ENCODE data around the gene DGKI. TPM values are rescaled to one million over a fixed set of nuclear protein-coding genes. Genes with fewer than 3 reads are reported as not detected.

DGKI gene
- total and polyA plus RNA-seq, 2 of the 13 experiments (the other 11 are each of a cell fraction or from before 2014, with no cell fraction given) = 0.09 to 0.17 TPM

GRCh38 chr7:137423321-137423720 is 423.5 kb downstream of the DGKI start:
- TF ChIP-seq, protein P1, sequence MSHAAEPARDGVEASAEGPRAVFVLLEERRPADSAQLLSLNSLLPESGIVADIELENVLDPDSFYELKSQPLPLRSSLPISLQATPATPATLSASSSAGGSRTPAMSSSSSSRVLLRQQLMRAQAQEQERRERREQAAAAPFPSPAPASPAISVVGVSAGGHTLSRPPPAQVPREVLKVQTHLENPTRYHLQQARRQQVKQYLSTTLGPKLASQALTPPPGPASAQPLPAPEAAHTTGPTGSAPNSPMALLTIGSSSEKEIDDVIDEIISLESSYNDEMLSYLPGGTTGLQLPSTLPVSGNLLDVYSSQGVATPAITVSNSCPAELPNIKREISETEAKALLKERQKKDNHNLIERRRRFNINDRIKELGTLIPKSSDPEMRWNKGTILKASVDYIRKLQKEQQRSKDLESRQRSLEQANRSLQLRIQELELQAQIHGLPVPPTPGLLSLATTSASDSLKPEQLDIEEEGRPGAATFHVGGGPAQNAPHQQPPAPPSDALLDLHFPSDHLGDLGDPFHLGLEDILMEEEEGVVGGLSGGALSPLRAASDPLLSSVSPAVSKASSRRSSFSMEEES (CRISPR knock-in tag; IDR thresholded peaks at IDR 0.05) = no peak
- TF ChIP-seq JUN (CRISPR knock-in tag; IDR thresholded peaks at IDR 0.05) = no peak
- DNase-seq (ENCODE audit: low spot score) (no peak), FAIRE-seq (no peak), ATAC-seq (no peak)
- Histone ChIP-seq H3K9me3 (ENCODE audit: low read length) (no peaks in the 10 kb centered on the region), H3K79me2 (ENCODE audit: insufficient read depth, low read length) (no peaks in the 10 kb centered on the region), H3K4me2 (ENCODE audit: low read depth, low read length) (no peak overlapping the region), H3K27me3 (ENCODE audit: control insufficient read depth in 1 of 2, insufficient read depth in 2 of 2, low read length in 2 of 2) (no peaks in the 10 kb centered on the region), H3K9ac (ENCODE audit: insufficient read depth, low read depth, low read length) (no peak overlapping the region), H3K4me1 (ENCODE audit: insufficient read depth, low read length) (no peaks in the 10 kb centered on the region), H4K20me1 (ENCODE audit: insufficient read depth, low read length) (no peaks in the 10 kb centered on the region), H3K36me3 (replicated peaks in 1 of 2; ENCODE audit: control insufficient read depth in 1 of 2, insufficient read depth in 2 of 2, low read length in 2 of 2) (no peaks in the 10 kb centered on the region), H2AFZ (ENCODE audit: low read length) (no peak overlapping the region), H3K4me3 (replicated peaks in 1 of 3; ENCODE audit: insufficient read depth in 1 of 3, low read depth in 2 of 3, low read length in 3 of 3) (no peak overlapping the region), H3K27ac (ENCODE audit: extremely low read length, insufficient read depth, low read length) (no peak overlapping the region)
- in situ Hi-C loops (cut with HindIII; ENCODE audit: extremely low pct_ligation_motif_present, low pct_unique_long_range_greater_than_20kb) (no loop called here), intact Hi-C loops (cut with micrococcal nuclease; ENCODE audit: unreplicated experiment) (no loop called here)
- ChIA-PET POLR2A (no interaction called here), CTCF (ENCODE audit: low intra/inter-chr PET ratio, low total read pairs) (no interaction called here)
- no TSS peak for BruUV-seq (replicated peaks)

GRCh38 chr7:137421366-137421765 is 425.4 kb downstream of the DGKI start:
- Histone ChIP-seq H3K4me1 (ENCODE audit: insufficient read depth, low read length) (no peaks in the 10 kb centered on the region), H2AFZ (ENCODE audit: low read length) (no peak overlapping the region), H3K27me3 (ENCODE audit: control insufficient read depth in 1 of 2, insufficient read depth in 2 of 2, low read length in 2 of 2) (no peaks in the 10 kb centered on the region), H3K36me3 (replicated peaks in 1 of 2; ENCODE audit: control insufficient read depth in 1 of 2, insufficient read depth in 2 of 2, low read length in 2 of 2) (no peaks in the 10 kb centered on the region), H3K4me2 (ENCODE audit: low read depth, low read length) (no peak overlapping the region), H4K20me1 (ENCODE audit: insufficient read depth, low read length) (no peaks in the 10 kb centered on the region), H3K79me2 (ENCODE audit: insufficient read depth, low read length) (no peaks in the 10 kb centered on the region), H3K9ac (ENCODE audit: insufficient read depth, low read depth, low read length) (no peak overlapping the region), H3K4me3 (replicated peaks in 1 of 3; ENCODE audit: insufficient read depth in 1 of 3, low read depth in 2 of 3, low read length in 3 of 3) (no peak overlapping the region), H3K9me3 (ENCODE audit: low read length) (no peaks in the 10 kb centered on the region), H3K27ac (ENCODE audit: extremely low read length, insufficient read depth, low read length) (no peak overlapping the region)
- in situ Hi-C loops (cut with HindIII; ENCODE audit: extremely low pct_ligation_motif_present, low pct_unique_long_range_greater_than_20kb) (no loop called here), intact Hi-C loops (cut with micrococcal nuclease; ENCODE audit: unreplicated experiment) (no loop called here)
- no peak for DNase-seq (ENCODE audit: low spot score)
- CTCF ChIA-PET (ENCODE audit: low intra/inter-chr PET ratio, low total read pairs) = no interaction called here
- no TSS peak for BruUV-seq (replicated peaks)
- no peak for ATAC-seq
- 33% methylated on average over 3 of the region's 3 CpGs for WGBS (ENCODE audit: low lambda C conversion rate)
- FAIRE-seq = no peak
- POLR2A ChIA-PET = no interaction called here
- no peak for TF ChIP-seq PAX8 (CRISPR knock-in tag; IDR thresholded peaks at IDR 0.05; ENCODE audit: borderline replicate concordance)
- no peak for TF ChIP-seq GLI4 (CRISPR knock-in tag; IDR thresholded peaks at IDR 0.05; ENCODE audit: borderline replicate concordance)
- no peak for TF ChIP-seq FOXO1 (CRISPR knock-in tag; IDR thresholded peaks at IDR 0.05)
- no peak for TF ChIP-seq ZNF576 (CRISPR knock-in tag; IDR thresholded peaks at IDR 0.05)
- no peak for TF ChIP-seq HIVEP1 (CRISPR knock-in tag; IDR thresholded peaks at IDR 0.05)
- TF ChIP-seq PAXIP1 (CRISPR knock-in tag; conservative IDR thresholded peaks at IDR 0.05) = no peak
- TF ChIP-seq TCF7L2 (IDR thresholded peaks at IDR 0.05; ENCODE audit: low read depth, low read length) = no peak
- no peak for TF ChIP-seq ZBTB33 (CRISPR knock-in tag; IDR thresholded peaks at IDR 0.05)
